ENCODE measurements around the gene ANKRD35.

GRCh38 chr1:145885738-145886287, at the start of gene ANKRD35:
- TF ChIP-seq REST (IDR thresholded peaks at IDR 0.05; ENCODE audit: low read depth), result no peak
- TF ChIP-seq CTCF (IDR thresholded peaks at IDR 0.05 in 2 of 3, conservative IDR thresholded peaks at IDR 0.05 in 1 of 3; ENCODE audit: borderline replicate concordance in 1 of 3, insufficient read depth in 1 of 3, low read depth in 2 of 3, low read length in 2 of 3), result no peak
- no peak for TF ChIP-seq ZFX (IDR thresholded peaks at IDR 0.05)
- no peak for TF ChIP-seq CEBPB (IDR thresholded peaks at IDR 0.05; ENCODE audit: low read depth)
- TF ChIP-seq EZH2 (IDR thresholded peaks at IDR 0.05), result no peak
- TF ChIP-seq MAX (IDR thresholded peaks at IDR 0.05), result no peak
- no peak for TF ChIP-seq ZNF274 (IDR thresholded peaks at IDR 0.05; ENCODE audit: low read depth, low read length)
- TF ChIP-seq SIN3A (IDR thresholded peaks at IDR 0.05; ENCODE audit: low read depth), result no peak
- no peak for TF ChIP-seq POLR2A (IDR thresholded peaks at IDR 0.05; ENCODE audit: borderline replicate concordance, extremely low read depth, insufficient read depth, insufficient read length)
- TF ChIP-seq JUND (IDR thresholded peaks at IDR 0.05), result no peak
- no peak for TF ChIP-seq TCF7L2 (IDR thresholded peaks at IDR 0.05; ENCODE audit: borderline replicate concordance, extremely low read depth, insufficient read depth, insufficient read length)
- TF ChIP-seq EGR1 (IDR thresholded peaks at IDR 0.05; ENCODE audit: low read depth), result no peak

All from HCT116 (cell line).